Hair follicular keratinocyte (primary cell): Measurements from ENCODE around the gene PRAMEF26. TPM values are rescaled to one million over a fixed set of nuclear protein-coding genes. Genes with fewer than 3 reads are reported as not detected.

ENCODE experiments used
- total RNA-seq: library from RNA; depleted of rRNA; stranded (reverse); fragments of >200 nt; gene quantifications from 2 replicates; pipeline ENCODE4 v1.2.3, GENCODE V29; 2015

PRAMEF26 gene
- not detected in 2 replicates for total RNA-seq

DNA sequence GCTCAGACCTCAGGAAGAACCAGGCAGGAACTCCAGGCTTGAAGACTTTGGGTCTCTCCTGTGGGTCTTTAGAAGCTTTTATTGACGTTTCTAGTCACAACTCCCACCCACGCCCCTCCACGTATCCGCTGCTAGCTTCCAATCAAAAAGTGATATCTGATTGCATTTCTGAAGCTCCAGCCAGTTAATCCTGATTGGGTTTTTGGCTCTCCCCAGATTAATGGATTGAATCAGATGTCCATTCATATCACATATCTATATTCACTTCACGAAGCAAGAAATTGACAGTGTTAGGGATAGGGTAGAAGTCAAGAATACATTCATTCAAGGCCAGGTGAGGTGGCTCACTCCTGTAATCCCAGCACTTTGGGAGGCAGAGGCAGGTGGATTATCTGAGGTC lies at the start of gene PRAMEF26:
Gene PRAMEF26 (minus strand): TSS at position 101 of the 400 bp plus-strand sequence. CDS start 2,914 bp downstream, outside the sequence.

DNA sequence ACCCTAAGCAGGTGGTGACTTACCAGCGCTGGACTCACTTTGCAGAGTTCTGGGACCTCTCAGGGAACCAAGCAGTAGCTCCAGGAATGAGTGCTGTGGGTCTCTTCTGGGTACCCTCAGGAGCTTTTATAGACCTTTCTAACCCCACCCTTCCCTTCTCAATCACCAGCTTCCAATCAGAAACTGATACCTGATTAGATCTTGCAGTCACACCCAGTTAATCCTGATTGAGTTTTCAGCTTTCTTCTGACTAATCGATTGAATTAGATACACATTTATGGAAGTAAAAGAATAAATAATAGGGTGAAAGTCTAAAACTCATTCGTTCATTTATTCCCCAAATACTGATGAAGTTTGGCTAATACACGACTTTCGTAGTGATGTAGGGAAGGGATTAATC lies 45.5 kb upstream of the PRAMEF26 start, which contains the start of gene PRAMEF13:
Gene PRAMEF13 (minus strand): TSS at position 101 of the 400 bp plus-strand sequence. CDS start 1,820 bp downstream, outside the sequence.

GRCh38 chr1:13171548-13171947 lies 15.7 kb upstream of the PRAMEF26 start, which contains the start of gene PRAMEF9:
TSS of gene PRAMEF9 (plus strand) at chr1:13171848. CDS start at chr1:13175281, 3,433 bp downstream.

DNA sequence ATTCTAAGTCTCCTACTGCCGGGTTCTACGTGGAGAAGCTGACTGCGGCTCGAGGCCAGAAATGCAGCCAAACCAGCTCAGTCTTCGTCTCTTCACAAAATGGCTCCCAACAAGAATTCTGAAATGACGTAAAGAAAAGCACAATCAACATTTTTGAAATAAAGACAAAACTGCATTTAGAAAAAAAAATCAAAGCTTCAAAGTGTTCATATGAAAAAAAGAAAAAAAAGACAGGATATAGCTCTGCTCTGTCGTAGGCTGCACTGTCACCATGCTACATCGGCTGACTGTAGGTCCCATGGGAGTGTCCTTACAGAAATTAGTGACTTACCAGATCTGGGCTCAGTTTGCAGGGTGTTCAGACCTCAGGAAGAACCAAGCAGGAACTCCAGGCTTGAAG lies 9.7 kb upstream of the PRAMEF26 start, which contains the start of gene HNRNPCL4:
Gene HNRNPCL4 (minus strand): TSS at position 101 of the 400 bp plus-strand sequence. CDS start 164 bp downstream, outside the sequence.

DNA sequence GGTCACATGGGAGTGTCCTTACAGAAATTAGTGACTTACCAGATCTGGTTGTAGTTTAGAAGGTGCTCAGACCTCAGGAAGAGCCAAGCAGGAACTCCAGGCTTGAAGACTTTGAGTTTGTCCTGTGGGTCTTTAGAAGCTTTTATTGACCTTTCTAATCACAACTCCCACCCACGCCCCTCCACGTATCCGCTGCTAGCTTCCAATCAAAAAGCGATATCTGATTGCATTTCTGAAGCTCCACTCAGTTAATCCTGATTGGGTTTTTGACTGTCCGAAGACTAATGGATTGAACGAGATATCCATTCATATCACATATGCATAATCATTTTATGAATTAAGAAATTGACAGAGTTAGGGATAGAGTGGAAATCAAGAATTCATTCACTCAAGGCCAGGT lies 39.1 kb downstream of the PRAMEF26 start, which contains the start of gene HNRNPCL2:
Gene HNRNPCL2 (minus strand): TSS at position 101 of the 400 bp plus-strand sequence. CDS start 454 bp downstream, outside the sequence.

Other genes with a start within 250 kb of the PRAMEF26 start
- not detected in 2 replicates for gene PRAMEF7, start 239.4 kb downstream of the PRAMEF26 start, total RNA-seq
- not detected in 2 replicates for gene PRAMEF6, start 208.4 kb downstream of the PRAMEF26 start, total RNA-seq
- gene PRAMEF27, start 99.4 kb downstream of the PRAMEF26 start, total RNA-seq: not detected in 2 replicates
- not detected in 2 replicates for gene HNRNPCL3, start 95.2 kb downstream of the PRAMEF26 start, total RNA-seq
- gene PRAMEF25, start 85.2 kb downstream of the PRAMEF26 start, total RNA-seq: not detected in 2 replicates
- gene HNRNPCL2, start 39.2 kb downstream of the PRAMEF26 start, total RNA-seq: not detected in 2 replicates
- not detected in 2 replicates for gene HNRNPCL4, start 9.6 kb upstream of the PRAMEF26 start, total RNA-seq
- not detected in 2 replicates for gene PRAMEF9, start 15.8 kb upstream of the PRAMEF26 start, total RNA-seq
- not detected in 2 replicates for gene PRAMEF13, start 45.4 kb upstream of the PRAMEF26 start, total RNA-seq
- gene PRAMEF18, start 70.1 kb upstream of the PRAMEF26 start, total RNA-seq: not detected in 2 replicates
- not detected in 2 replicates for gene PRAMEF5, start 98.2 kb upstream of the PRAMEF26 start, total RNA-seq
- gene PRAMEF8, start 129.1 kb upstream of the PRAMEF26 start, total RNA-seq: not detected in 2 replicates
- not detected in 2 replicates for gene PRAMEF33, start 147.5 kb upstream of the PRAMEF26 start, total RNA-seq
- gene PRAMEF15, start 159.6 kb upstream of the PRAMEF26 start, total RNA-seq: not detected in 2 replicates
- gene PRAMEF14, start 191.1 kb upstream of the PRAMEF26 start, total RNA-seq: not detected in 2 replicates
- not detected in 2 replicates for gene PRAMEF19, start 215.9 kb upstream of the PRAMEF26 start, total RNA-seq
- gene PRAMEF17, start 233.6 kb upstream of the PRAMEF26 start, total RNA-seq: not detected in 2 replicates